HG02938 (cell line): ENCODE results near the gene KRTAP19-7.

Source experiments
- ATAC-seq: cut with Tn5 transposase; IDR thresholded peaks from one replicate; pipeline ENCODE4 v1.9.1; 2021; ENCODE audit warnings: mild to moderate bottlenecking, moderate library complexity; ENCODE audit not compliant: unreplicated experiment

Gene KRTAP19-7

DNA sequence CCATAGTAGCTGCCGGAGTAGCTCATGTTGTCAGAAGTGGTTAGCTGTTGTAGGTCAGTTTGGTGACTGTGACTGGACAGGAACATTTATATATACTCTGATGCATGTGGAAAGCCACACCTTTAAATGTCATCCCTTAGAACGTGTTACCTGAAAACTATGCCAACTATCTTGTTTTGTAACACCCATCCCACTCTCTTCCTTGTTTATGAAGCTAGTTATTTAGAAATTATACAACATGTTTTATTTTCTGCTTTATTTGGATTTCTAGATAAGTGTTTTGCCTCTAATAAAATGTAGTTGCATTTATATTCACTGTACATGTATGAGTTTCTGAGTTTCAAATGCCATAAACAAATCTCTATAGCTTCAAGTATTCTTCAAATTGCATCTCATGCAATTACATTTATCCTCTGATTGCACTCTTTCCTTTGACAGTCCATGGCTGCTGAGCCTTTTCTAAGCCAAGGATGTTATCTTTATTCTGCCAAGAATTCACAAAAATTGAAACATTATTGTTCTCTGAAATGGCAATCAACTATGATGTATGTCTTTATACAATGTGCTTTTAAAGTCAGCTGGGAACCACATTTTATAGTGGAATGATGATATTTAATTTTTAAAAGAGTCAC is at the start of gene KRTAP19-7:
Gene KRTAP19-7, minus strand, starts transcription at position 51 of the 632 bp plus-strand sequence. Its CDS starts 25 bp downstream, at position 26.
- no peak for ATAC-seq

DNA sequence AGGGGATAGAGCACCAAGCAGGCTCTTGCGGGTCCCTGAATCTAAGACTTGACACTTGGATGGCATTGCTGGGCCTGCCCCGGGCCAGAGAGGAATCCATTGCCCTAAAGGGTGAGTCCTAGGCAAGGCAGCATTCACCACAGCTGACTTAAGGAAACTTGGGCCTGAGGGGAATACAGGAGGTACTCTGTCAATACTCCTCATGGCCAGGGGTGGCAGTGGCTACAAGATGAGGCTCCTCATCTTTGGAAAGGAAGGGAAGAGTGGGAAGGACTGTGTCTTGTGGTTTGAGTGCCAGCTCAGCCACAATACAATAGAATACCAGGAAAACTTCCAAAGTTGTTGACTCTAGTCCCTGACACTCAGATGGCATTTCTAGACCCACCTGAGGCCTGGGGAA is 44.9 kb upstream of the KRTAP19-7 start:
- no peak for ATAC-seq

GRCh38 chr21:30600787-30601186 is 39.7 kb upstream of the KRTAP19-7 start, which contains the start of gene KRTAP22-1:
Gene KRTAP22-1, plus strand, starts transcription at chr21:30601087.
- ATAC-seq = no peak

DNA sequence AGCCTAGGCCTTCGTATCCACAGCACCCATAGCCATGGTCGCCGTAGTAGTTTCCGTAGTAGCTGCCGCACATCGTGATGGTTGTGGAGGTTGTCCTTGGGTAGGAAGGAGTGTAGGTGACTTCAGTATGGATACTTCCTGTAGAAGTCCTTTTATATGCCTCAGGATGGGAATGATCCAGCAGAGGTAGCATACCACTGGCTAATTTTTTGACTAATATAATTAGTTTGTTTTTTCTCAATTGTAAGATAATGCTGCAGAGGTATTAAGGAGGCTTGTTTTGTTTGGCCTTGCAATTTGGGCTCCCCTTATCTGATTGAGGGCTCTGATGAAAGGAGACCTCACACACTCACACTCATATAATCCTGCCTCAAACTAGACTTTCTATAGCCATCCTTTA is 37.7 kb upstream of the KRTAP19-7 start, which contains the start of gene KRTAP6-2:
Gene KRTAP6-2, minus strand, starts transcription at position 101 of the 400 bp plus-strand sequence. Its CDS starts 28 bp downstream, at position 73.
- no peak for ATAC-seq

DNA sequence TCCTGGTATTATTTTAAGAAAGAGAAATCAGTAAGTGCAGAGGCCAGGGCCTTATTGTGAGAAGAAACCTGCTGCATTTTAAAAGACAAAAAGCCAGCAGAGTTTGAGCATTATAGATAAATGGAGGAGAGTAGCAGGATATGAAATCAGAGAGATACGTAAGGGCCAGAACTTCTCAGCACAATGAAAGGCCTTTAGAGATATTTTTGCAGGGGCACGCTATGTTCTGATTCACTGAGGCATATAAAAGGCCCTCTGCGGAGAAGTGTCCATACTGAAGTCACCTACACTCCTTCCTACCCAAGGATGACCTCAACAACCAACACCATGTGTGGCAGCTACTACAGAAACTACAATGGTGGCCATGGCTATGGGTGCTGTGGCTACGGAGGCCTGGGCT is 31.0 kb upstream of the KRTAP19-7 start, which contains the start of gene KRTAP6-3:
Gene KRTAP6-3, plus strand, starts transcription at position 301 of the 400 bp plus-strand sequence. Its CDS starts 6 bp downstream, at position 307.
- ATAC-seq = no peak

DNA sequence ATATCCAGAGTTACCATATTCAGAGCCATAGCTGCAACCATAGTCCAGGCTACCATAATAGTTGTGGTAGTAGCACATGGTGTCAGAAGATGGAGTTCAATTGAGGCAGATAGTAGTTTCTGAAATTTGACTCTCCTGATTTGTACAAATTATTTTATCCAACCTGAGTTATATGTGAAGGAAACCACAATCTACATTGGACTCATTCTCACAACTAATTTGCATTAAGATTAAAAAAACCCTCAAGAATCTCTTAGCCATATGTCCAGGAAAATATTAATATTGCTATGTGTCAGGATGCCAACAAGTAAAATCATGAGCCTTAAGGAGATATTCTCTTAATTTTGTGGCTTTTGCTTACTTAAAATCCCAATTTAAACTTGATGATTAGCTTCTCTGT is 29.2 kb upstream of the KRTAP19-7 start, which contains the start of gene KRTAP22-2:
Gene KRTAP22-2, minus strand, starts transcription at position 101 of the 400 bp plus-strand sequence.
- ATAC-seq = no peak

- ATAC-seq = no peak
Measured at GRCh38 chr21:30582870-30583269, 21.8 kb upstream of the KRTAP19-7 start.

DNA sequence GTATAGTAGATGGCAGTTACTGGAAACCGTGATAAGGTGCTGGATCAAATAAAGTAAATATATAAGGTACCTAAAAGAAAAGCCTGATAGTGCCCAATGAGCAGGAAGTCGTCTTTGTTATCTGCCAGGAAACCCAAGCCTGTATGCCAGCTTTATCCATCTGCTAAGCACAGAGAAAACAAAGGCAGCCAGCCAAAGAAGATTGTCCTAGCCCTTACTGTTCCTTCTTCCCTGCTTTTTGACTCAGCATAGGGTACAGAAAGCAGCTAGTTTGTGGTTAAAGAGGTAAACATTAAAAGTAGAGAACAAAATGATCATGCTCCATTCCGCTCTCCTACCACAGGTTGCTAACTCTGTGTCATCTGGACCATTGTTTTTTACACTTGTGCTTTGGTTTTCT is 19.0 kb upstream of the KRTAP19-7 start:
- ATAC-seq = no peak

GRCh38 chr21:30579346-30579745 is 18.2 kb upstream of the KRTAP19-7 start:
- no peak for ATAC-seq

DNA sequence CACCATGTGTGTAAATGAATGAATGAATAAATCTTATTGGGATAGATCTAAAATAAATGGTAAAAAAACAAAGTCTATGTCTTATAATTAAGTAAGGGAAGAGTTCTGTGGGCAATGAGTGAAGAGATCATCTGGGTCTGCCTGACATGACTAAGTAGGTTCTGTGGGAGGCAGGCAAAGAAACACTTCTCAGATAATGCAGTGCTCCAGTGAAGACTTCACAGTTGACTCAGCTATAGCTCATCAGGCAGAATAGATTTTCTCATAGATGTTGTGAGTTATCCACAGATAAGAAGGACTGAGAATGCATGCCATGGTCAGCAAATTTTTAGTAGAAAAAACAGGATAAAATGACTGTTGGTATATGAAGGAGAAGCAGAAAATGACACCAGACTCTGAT is 16.7 kb upstream of the KRTAP19-7 start:
- no peak for ATAC-seq

DNA sequence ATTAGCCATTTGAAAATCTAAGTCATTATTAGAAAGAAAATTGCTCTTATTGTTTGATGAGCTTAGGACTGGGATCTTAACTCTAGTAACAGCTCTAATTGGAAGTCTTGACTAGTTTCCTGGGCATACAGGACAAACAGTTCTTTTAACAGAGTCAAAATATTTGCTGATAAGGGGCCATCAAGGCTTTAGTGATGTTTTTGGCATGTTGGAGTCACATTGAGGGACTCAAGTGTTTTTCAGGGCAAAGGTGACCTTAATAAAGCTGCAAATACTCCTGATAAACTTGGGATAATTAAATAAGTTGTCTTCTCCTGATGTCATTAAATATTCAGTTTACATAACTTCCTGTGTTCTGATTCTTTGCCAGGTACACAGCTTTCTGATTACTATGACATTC is 6.5 kb upstream of the KRTAP19-7 start:
- ATAC-seq = no peak

DNA sequence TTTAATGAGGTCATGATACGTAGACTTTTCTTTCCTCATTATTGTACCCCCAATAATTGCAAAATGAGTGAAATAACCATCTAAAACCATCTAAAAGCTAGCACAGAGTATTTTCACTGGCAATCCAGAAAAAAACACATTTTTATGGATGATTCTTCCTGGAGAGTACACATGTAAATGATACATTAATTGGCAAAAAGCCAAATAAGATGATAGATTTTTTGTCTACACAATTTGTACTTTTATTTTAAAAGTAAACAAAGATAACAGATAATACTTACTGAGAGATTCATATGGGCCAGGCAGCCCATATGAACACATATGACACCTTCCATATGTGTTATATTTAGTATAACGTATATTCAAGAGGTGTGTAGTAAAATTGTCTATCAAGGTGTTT is 2.5 kb upstream of the KRTAP19-7 start:
- ATAC-seq = no peak

DNA sequence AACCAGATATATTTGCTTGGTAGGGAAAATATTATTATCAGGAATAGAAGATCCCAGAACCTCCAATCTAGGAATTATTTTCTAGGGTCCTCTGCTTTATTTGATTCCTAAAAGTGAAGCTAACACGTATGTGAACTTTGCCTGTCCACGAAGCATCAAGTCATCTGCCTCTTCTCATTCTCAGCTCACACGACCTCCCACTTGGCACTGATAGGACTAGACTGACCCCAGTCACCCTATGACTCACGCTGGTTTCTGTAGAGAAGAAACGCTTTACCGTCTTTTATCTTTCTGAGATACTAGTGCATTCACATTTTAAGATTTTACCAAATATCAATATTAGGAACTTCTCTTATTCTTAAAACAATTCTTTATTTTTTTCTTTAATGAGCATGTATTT is 2.0 kb upstream of the KRTAP19-7 start:
- no peak for ATAC-seq

GRCh38 chr21:30561957-30562356 is 843 bp upstream of the KRTAP19-7 start:
- no peak for ATAC-seq

DNA sequence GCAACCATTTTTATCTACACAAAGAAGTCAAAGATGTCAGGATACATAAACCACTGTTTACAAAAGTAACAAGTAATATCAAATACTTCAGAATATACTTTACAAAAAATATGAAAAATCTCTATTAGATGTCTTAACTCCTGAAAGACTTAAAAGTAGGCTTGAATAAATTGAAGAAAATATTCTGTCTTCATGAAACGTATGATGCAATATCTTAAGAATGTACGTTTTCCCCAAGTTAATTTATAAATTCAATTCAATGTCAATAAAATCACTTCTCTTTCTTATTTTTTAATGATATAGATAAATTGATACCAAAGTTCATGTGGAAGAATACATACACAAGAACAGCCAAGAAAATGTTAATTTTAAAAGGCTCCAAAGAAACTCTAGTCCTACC is 6.0 kb downstream of the KRTAP19-7 start:
- no peak for ATAC-seq

DNA sequence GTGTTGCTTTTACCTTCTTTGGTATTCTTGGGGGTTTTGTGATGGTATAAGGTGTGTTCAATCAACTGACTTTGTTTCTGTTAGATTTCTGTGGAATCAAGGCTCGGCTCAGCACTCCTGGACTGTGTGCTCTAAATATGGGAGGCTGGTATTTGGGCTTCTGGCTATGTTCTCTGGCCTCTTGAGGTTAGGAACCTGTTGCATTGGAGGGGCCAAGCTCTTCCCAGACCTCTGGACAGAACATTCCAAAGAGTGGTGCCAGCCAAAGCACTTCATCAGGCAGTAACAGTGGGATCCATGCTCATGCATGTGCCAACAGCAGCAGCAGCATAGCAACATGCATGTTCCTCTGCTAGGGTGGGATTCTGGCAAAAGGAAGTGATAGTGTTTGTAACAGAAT is 8.3 kb downstream of the KRTAP19-7 start:
- ATAC-seq = no peak

GRCh38 chr21:30541764-30542163 is 19.4 kb downstream of the KRTAP19-7 start, which contains the start of gene KRTAP19-6:
Gene KRTAP19-6, minus strand, starts transcription at chr21:30541864. Its CDS starts 31 bp downstream, at chr21:30541833.
- ATAC-seq = no peak

DNA sequence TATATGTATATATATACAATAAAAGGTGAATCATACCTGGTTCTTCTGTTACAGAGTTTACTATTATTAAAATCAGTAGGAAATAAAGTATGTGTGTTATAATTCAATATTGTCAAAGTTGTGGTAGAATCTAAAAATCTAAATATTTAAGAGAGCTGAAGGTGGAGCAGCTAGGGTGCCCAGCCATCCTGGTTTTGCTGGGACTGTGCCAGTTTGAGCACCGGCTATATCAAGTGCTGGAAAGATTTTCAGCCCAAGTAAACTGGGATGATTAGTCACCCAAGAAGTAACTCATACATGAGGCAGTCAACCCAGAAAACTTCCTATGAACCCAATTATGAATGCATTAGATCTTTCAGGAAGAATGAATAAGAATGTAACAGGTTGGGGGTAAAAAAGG is 42.2 kb downstream of the KRTAP19-7 start:
- ATAC-seq = no peak

GRCh38 chr21:30515681-30516080 is 45.4 kb downstream of the KRTAP19-7 start:
- ATAC-seq = no peak
